Keratinocyte (primary cell): ENCODE results near the gene GUK1. TPM values are rescaled to one million over a fixed set of nuclear protein-coding genes. Genes with fewer than 3 reads are reported as not detected.

Source experiments
- DNase-seq: peaks from one replicate; pipeline ENCODE4 v3.0.0-alpha.2; 2011; ENCODE audit warnings: low read depth, missing footprints, low spot score
- FAIRE-seq: peaks from 2 replicates; lab custom pipeline; 2011; peaks lifted over from hg19 to GRCh38; lab: Jason Lieb, UNC
- H2AFZ ChIP-seq: 2 replicates; pipeline ENCODE4 v1.6.0; 2012; ENCODE audit warnings: low read length, control low read depth, inconsistent platforms; ENCODE audit not compliant: control insufficient read depth
- H3K27ac ChIP-seq: 2 replicates; pipeline ENCODE4 v1.5.1; 2011; ENCODE audit warnings: low read length; ENCODE audit not compliant: control insufficient read depth, insufficient read depth
- H3K27me3 ChIP-seq: 3 replicates; pipeline ENCODE4 v1.6.0; 2011; ENCODE audit warnings: low read length; ENCODE audit not compliant: control insufficient read depth, insufficient read depth; ENCODE audit errors: extremely low read depth
- H3K36me3 ChIP-seq, 2 experiments: 2 replicates in 1 of 2; 3 replicates in 1 of 2; pipeline ENCODE4 v1.5.1; 2011; ENCODE audit warnings: low read length in 2 of 2, mild to moderate bottlenecking in 1 of 2; ENCODE audit not compliant: control insufficient read depth in 2 of 2, insufficient read depth in 2 of 2; ENCODE audit errors: extremely low read depth in 1 of 2
- H3K4me1 ChIP-seq: 3 replicates; pipeline ENCODE4 v1.5.1; 2011; ENCODE audit warnings: low read length; ENCODE audit not compliant: control insufficient read depth, insufficient read depth; ENCODE audit errors: extremely low read depth
- H3K4me2 ChIP-seq: 3 replicates; pipeline ENCODE4 v1.6.0; 2011; ENCODE audit warnings: low read depth, low read length; ENCODE audit not compliant: control insufficient read depth, insufficient read depth; ENCODE audit errors: extremely low read depth
- H3K4me3 ChIP-seq, 3 experiments: fragments of 200-600 bp in 1 of 3; sonication (generic) in 1 of 3; 2 replicates in 2 of 3; 3 replicates in 1 of 3; pipeline ENCODE4 v1.5.1; 2011 to 2016; ENCODE audit warnings: low read length in 3 of 3, mild to moderate bottlenecking in 3 of 3, control low read depth in 2 of 3, inconsistent platforms in 1 of 3, low read depth in 1 of 3, mixed read lengths in 1 of 3, mixed run types in 1 of 3, moderate library complexity in 1 of 3; ENCODE audit not compliant: control insufficient read depth in 2 of 3, insufficient read depth in 2 of 3; ENCODE audit errors: extremely low read depth in 1 of 3
- H3K79me2 ChIP-seq: 2 replicates; pipeline ENCODE4 v1.6.0; 2012; ENCODE audit warnings: low read length; ENCODE audit not compliant: control insufficient read depth, insufficient read depth
- H3K9ac ChIP-seq: 3 replicates; pipeline ENCODE4 v1.6.0; 2011; ENCODE audit warnings: low read length; ENCODE audit not compliant: control insufficient read depth, insufficient read depth; ENCODE audit errors: extremely low read depth
- H3K9me1 ChIP-seq: 3 replicates; pipeline ENCODE4 v1.6.0; 2011; ENCODE audit warnings: low read length; ENCODE audit not compliant: control insufficient read depth, insufficient read depth; ENCODE audit errors: extremely low read depth
- H3K9me3 ChIP-seq: 2 replicates; pipeline ENCODE4 v1.5.1; 2012; ENCODE audit warnings: low read depth, low read length; ENCODE audit not compliant: control insufficient read depth
- H4K20me1 ChIP-seq: 3 replicates; pipeline ENCODE4 v1.6.0; 2011; ENCODE audit warnings: low read length; ENCODE audit not compliant: control insufficient read depth, insufficient read depth; ENCODE audit errors: extremely low read depth
- CTCF ChIP-seq, 3 experiments: IDR thresholded peaks in 1 of 3; conservative IDR thresholded peaks in 1 of 3; optimal IDR thresholded peaks in 1 of 3; 2 replicates in 2 of 3; 3 replicates in 1 of 3; pipeline versions ENCODE3 to v1.5.1; 2011; ENCODE audit warnings: low read length in 3 of 3, mild to moderate bottlenecking in 3 of 3, moderate library complexity in 2 of 3, control low read depth in 1 of 3, inconsistent platforms in 1 of 3; ENCODE audit not compliant: insufficient read depth in 2 of 3; ENCODE audit errors: extremely low read depth in 1 of 3
- EZH2 ChIP-seq: IDR thresholded peaks from one replicate; pipeline ENCODE4 v1.6.1; 2012; ENCODE audit warnings: inconsistent platforms, mild to moderate bottlenecking, low read length, moderate library complexity
- dilution Hi-C: fragments of 300-500 bp; cut with MboI; formaldehyde crosslinking; loops from one replicate; pipeline ENCODE4 v1.7.0; 2020; ENCODE audit warnings: low sequenced_read_pairs; ENCODE audit not compliant: extremely low pct_ligation_motif_present
- polyA plus RNA-seq, 5 experiments: library from polyadenylated mRNA; depleted of rRNA in 3 of 5; stranded (reverse) in 3 of 5; stranded (forward) in 1 of 5; unstranded in 1 of 5; fragments of >200 nt; gene quantifications; 1 replicate in 1 of 5; 2 replicates in 3 of 5; 3 replicates in 1 of 5; pipeline versions ENCODE4 v1.2.1 to v1.2.3, GENCODE V29; 2011 to 2012; ENCODE audit warnings: missing spikeins in 2 of 5, low read depth in 1 of 5, low replicate concordance in 1 of 5

GUK1 gene
- polyA plus RNA-seq, 1 donor (not counting 4 experiments of a cell fraction or from before 2014, with no cell fraction given), result 450 TPM

- H3K9ac ChIP-seq, result peak overlapping the region; percentile 86
- H3K9me3 ChIP-seq, result no peaks in the 10 kb centered on the region
- H3K36me3 ChIP-seq, result peaks cover 15 to 25% of the 10 kb centered on the region in 2 experiments
- H2AFZ ChIP-seq, result no peak overlapping the region
- H3K27ac ChIP-seq, result peak overlapping the region; percentile 82
- peak overlapping the region; percentile 98 for H3K4me2 ChIP-seq
- H3K9me1 ChIP-seq, result peaks cover 2% of the 10 kb centered on the region
- TF ChIP-seq CTCF (optimal IDR thresholded peaks at IDR 0.05 in 1 of 3, IDR thresholded peaks at IDR 0.05 in 1 of 3, conservative IDR thresholded peaks at IDR 0.05 in 1 of 3; ENCODE audit: extremely low read depth in 1 of 3, insufficient read depth in 2 of 3, low read length in 3 of 3), result no peak
- no peak for TF ChIP-seq EZH2
- peaks cover 57% of the 10 kb centered on the region for H3K79me2 ChIP-seq
- H4K20me1 ChIP-seq, result peaks cover 23% of the 10 kb centered on the region
- FAIRE-seq, result no peak
- H3K4me3 ChIP-seq, result peak overlapping the region; percentile 84 to 96 (median 89)
- peaks cover 35% of the 10 kb centered on the region for H3K4me1 ChIP-seq
- no peak for DNase-seq
- no peaks in the 10 kb centered on the region for H3K27me3 ChIP-seq
- dilution Hi-C loops, result no loop called here
These were observed 696 bp downstream of the GUK1 start for GRCh38 chr1:228140724-228141225.

GRCh38 chr1:228141226-228142044 lies 1.4 kb downstream of the GUK1 start:
- H2AFZ ChIP-seq, result no peak overlapping the region
- dilution Hi-C loops, result no loop called here

More at GRCh38 chr1:228141226-228142044, 1.4 kb downstream of the GUK1 start:
- Histone ChIP-seq H3K9me1 (peaks cover 2% of the 10 kb centered on the region), H4K20me1 (peaks cover 23% of the 10 kb centered on the region), H3K79me2 (peaks cover 63% of the 10 kb centered on the region), H3K4me3 (peak overlapping the region; percentile 84 to 96 (median 89)), H3K4me2 (peak overlapping the region; percentile 98), H3K9ac (peak overlapping the region; percentile 86), H3K36me3 (peaks cover 17 to 26% of the 10 kb centered on the region in 2 experiments), H3K27ac (peak overlapping the region; percentile 82), H3K4me1 (peaks cover 35% of the 10 kb centered on the region), H3K27me3 (no peaks in the 10 kb centered on the region), H3K9me3 (no peaks in the 10 kb centered on the region)
- peak; percentile 87 for FAIRE-seq
- TF ChIP-seq EZH2 (no peak), CTCF (optimal IDR thresholded peaks at IDR 0.05 in 1 of 3, IDR thresholded peaks at IDR 0.05 in 1 of 3, conservative IDR thresholded peaks at IDR 0.05 in 1 of 3; ENCODE audit: extremely low read depth in 1 of 3, insufficient read depth in 2 of 3, low read length in 3 of 3) (no peak)
- no peak for DNase-seq
